Activated T-cell treated with anti-CD3 and anti-CD28 coated beads, Interleukin-2, amount 50 U/mL, for 48 hours (primary cell): ENCODE data around the gene WLS.
"Not testable (repeated sequence)": the region's sequence is repeated elsewhere in the genome, so short reads cannot be mapped to it uniquely, and the experiment has no call there.

Experiments used
- DNase-seq, 2 experiments: peaks; one replicate each; pipeline ENCODE4 v3.0.0-alpha.2; 2020

The WLS gene

GRCh38 chr1:68232289-68233148 is at the start of gene WLS:
Gene WLS, minus strand, starts transcription at chr1:68232523. Its CDS starts 224 bp downstream, at chr1:68232299.
- DNase-seq, result no peak

- no peak for DNase-seq
Observed at GRCh38 chr1:68280286-68280685, 48.0 kb upstream of the WLS start.

GRCh38 chr1:68279846-68280245 is 47.5 kb upstream of the WLS start:
- no peak for DNase-seq

- no peak for DNase-seq
Observed at GRCh38 chr1:68278221-68278620, 45.9 kb upstream of the WLS start.

- DNase-seq, result no peak
Observed at GRCh38 chr1:68276448-68276847, 44.1 kb upstream of the WLS start.

GRCh38 chr1:68273530-68273929 is 41.2 kb upstream of the WLS start:
- DNase-seq, result no peak

GRCh38 chr1:68271596-68271995 is 39.3 kb upstream of the WLS start:
- no peak for DNase-seq

GRCh38 chr1:68270951-68271350 is 38.6 kb upstream of the WLS start:
- no peak for DNase-seq

GRCh38 chr1:68269637-68270430 is 37.5 kb upstream of the WLS start:
- no peak for DNase-seq

- DNase-seq, result no peak
Observed at GRCh38 chr1:68268896-68269483, 36.7 kb upstream of the WLS start.

GRCh38 chr1:68256824-68257223 is 24.5 kb upstream of the WLS start:
- not testable (repeated sequence) for DNase-seq

- DNase-seq, result no peak
Observed at GRCh38 chr1:68255301-68255700, 23.0 kb upstream of the WLS start.

- no peak for DNase-seq
Observed at GRCh38 chr1:68254667-68255226, 22.4 kb upstream of the WLS start.

GRCh38 chr1:68237040-68237439 is 4.7 kb upstream of the WLS start:
- no peak for DNase-seq

GRCh38 chr1:68234094-68234493 is 1.8 kb upstream of the WLS start:
- DNase-seq, result no peak

GRCh38 chr1:68233202-68233601 is 879 bp upstream of the WLS start:
- no peak for DNase-seq

GRCh38 chr1:68231627-68232288 is 565 bp downstream of the WLS start:
- peak in 1 of 2 experiments; percentile 15 for DNase-seq

GRCh38 chr1:68230901-68231626 is 1.3 kb downstream of the WLS start:
- no peak for DNase-seq

- no peak for DNase-seq
Observed at GRCh38 chr1:68230484-68230802, 1.9 kb downstream of the WLS start.

- DNase-seq, result no peak
Observed at GRCh38 chr1:68229650-68230483, 2.5 kb downstream of the WLS start.

GRCh38 chr1:68228851-68229250 is 3.5 kb downstream of the WLS start:
- DNase-seq, result no peak
